Measurements from ENCODE around the gene RBM6.

RBM6 gene

GRCh38 chr3:49908373-49909199, 31.4 kb upstream of the RBM6 start:
- no peak overlapping the region for H3K4me3 ChIP-seq (replicated peaks; ENCODE audit: low read depth, low read length)
- TF ChIP-seq CTCF (IDR thresholded peaks at IDR 0.05; ENCODE audit: low read depth, low read length, missing control alignments), result no peak
- DNase-seq (ENCODE audit: extremely low read depth, low read depth), result no peak

GRCh38 chr3:49910409-49911123, 29.4 kb upstream of the RBM6 start:
- no peak for TF ChIP-seq CTCF (IDR thresholded peaks at IDR 0.05; ENCODE audit: low read depth, low read length, missing control alignments)
- DNase-seq (ENCODE audit: extremely low read depth, low read depth), result no peak
- no peak overlapping the region for H3K4me3 ChIP-seq (replicated peaks; ENCODE audit: low read depth, low read length)

GRCh38 chr3:49911124-49911420, 28.9 kb upstream of the RBM6 start:
- H3K4me3 ChIP-seq (replicated peaks; ENCODE audit: low read depth, low read length), result no peak overlapping the region
- no peak for TF ChIP-seq CTCF (IDR thresholded peaks at IDR 0.05; ENCODE audit: low read depth, low read length, missing control alignments)
- DNase-seq (ENCODE audit: extremely low read depth, low read depth), result no peak

GRCh38 chr3:49911611-49912010, 28.3 kb upstream of the RBM6 start:
- TF ChIP-seq CTCF (IDR thresholded peaks at IDR 0.05; ENCODE audit: low read depth, low read length, missing control alignments), result no peak
- no peak for DNase-seq (ENCODE audit: extremely low read depth, low read depth)
- no peak overlapping the region for H3K4me3 ChIP-seq (replicated peaks; ENCODE audit: low read depth, low read length)

GRCh38 chr3:49912881-49913281, 27.1 kb upstream of the RBM6 start:
- TF ChIP-seq CTCF (IDR thresholded peaks at IDR 0.05; ENCODE audit: low read depth, low read length, missing control alignments), result no peak
- DNase-seq (ENCODE audit: extremely low read depth, low read depth), result no peak
- no peak overlapping the region for H3K4me3 ChIP-seq (replicated peaks; ENCODE audit: low read depth, low read length)

- TF ChIP-seq CTCF (IDR thresholded peaks at IDR 0.05; ENCODE audit: low read depth, low read length, missing control alignments), result no peak
- no peak for DNase-seq (ENCODE audit: extremely low read depth, low read depth)
- H3K4me3 ChIP-seq (replicated peaks; ENCODE audit: low read depth, low read length), result no peak overlapping the region
Measured at GRCh38 chr3:49914906-49915305, 25.0 kb upstream of the RBM6 start.

Data from HFF-Myc (cell line).